Measurements from ENCODE around the gene SLMAP.
A peak's percentile ranks its signal among the peaks of the same experiment; 100 is the strongest.

Gene SLMAP

DNA sequence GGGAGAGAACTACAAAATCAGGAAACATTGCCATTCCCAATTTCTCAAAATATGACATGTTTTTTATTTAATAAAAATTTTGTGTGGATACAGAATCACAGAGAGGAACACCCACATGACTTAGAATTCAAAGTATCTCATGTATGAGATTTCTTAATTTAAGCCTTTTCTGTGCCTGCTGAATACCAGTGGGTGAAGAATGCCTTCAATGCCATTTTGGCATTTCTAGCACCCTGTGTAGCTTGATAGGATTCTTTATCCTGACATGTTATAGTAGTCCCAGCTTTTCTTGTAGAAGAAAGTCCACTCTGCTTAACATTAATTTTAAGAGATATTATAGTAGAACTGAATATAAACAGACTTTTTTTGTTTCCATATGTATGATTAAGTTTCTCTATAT, 3.1 kb upstream of the SLMAP start:
- peak; percentile 7 for DNase-seq (ENCODE audit: low spot score)

GRCh38 chr3:57755368-57755675, 787 bp upstream of the SLMAP start:
- peak; percentile 86 for DNase-seq (ENCODE audit: low spot score)

DNA sequence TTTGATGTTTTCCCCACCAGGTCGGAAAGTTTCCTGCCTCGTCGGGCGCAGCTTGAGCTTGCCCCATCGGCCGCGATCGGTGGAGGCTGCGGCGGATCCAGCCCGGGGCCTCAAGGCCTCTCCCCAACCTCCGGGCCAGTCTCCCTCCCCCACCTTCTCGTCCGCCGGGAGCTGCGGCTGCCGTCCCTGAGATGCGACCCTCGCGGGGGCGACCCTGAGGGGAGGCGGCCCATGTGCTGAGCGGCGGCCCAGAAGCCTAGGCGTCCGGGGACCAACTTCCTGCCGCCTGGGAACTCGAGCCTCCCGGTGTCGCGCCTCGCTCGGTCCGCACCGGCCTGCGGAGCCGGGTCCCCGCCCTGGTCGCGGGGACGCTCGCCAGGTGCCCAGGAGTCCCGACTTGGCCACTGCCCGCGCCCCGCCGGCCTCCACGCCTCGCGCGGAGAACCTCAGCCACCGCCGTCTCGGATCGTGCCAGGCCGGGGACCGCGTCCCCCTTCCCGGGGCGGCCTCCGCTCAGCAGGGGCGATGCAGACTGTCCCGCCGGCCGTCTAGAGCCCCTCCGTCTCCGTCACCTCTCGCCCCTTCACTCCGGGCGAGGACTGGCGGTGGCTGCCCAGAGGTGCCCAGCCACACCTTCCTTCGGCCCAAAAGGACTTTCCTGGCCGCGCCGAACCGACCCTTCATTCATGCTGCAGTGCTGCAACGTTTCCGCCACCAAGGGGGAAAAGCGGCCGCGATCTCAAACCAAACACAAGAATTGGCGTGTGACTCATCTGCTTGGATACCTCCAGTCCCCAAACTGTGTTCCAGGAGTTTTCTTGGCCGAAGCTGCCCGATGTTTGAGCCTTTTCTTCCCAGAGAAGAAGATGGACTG, 656 bp downstream of the SLMAP start:
- peak; percentile 72 for DNase-seq (ENCODE audit: low spot score)

DNA sequence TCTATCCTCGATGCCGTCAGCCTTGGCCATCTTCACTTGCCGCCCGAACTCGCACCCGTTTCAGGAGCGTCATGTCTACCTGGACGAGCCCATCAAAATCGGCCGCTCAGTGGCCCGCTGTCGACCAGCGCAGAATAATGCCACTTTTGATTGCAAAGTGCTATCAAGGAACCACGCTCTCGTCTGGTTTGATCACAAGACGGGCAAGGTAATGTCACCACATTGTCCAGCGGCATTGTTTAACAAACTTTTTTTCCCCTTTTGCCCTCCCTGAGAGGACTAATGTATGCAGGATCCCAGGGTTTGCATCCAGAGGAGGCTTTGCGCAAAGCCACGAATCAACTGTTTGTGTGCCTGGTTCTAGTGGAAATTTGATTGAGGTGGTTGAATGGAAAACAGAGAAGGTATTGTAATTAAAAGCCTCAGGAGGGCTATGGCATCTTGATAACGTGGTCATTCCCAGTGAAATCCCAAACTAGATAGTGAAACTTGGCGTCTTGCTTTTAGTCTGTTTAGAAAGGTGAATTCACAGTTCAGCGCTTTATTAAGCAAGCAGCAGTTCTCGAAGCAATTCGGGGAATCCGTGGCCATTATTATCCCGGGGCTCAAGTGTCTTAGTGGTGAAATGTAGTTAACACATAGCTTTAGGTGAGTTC, 1.7 kb downstream of the SLMAP start:
- DNase-seq (ENCODE audit: low spot score), result peak; percentile 40

DNA sequence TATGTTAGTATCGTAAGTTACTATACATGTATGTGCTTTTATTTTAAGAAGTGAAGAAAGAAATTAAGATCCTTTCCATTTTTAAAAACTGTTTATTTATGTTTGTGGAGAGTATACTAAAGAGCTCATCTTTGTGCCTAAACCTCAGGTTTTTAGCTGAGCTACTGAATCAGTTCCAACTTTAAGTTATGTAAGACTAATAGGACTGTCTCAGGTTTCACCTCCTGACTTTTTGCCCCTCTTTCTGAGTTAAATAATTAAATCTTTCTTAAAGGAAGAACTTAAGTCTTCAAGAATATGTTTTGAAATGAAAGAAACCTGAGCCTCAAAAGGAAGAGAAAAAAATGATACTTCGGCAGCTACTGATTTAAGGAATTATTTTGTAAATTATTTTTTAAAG, 2.6 kb downstream of the SLMAP start:
- DNase-seq (ENCODE audit: low spot score), result peak; percentile 10

DNA sequence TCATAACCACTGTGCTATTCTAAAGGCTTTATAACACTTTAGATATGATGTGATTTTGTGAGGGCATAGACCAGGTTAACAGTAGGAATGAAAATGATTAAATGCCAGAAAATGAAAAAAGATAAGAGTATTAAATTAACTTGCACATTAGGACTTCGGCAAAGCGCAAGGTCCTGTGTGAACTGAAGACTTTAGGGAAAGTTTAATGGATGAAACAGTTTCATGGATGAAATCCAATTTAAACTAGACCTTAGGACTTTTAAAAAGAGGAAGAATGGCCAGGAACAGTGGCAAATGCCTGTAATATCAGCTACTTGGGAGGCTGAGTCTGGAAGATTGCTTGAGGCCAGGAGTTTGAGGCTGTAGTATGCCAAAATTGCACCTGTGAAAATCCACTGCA, 8.7 kb downstream of the SLMAP start:
- no peak for DNase-seq (ENCODE audit: low spot score)

DNA sequence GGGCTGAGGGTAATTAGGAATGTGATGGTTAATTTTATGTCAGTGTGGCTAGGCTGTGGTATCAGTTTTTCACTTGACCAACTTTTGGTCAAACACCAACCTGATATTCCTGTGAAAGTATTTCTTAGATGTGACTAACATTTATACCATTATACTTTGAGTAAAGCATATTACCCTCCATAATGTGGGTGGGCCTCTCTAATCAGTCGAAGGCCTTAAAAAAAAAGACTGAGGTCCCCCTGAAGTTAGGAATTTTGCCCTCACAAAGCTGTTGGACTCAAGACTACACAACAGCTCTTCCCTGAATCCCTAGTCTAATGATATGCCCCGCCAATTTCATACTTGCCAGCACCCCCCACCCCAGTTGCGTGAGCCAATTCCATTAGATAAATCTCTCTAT, 12.5 kb downstream of the SLMAP start:
- no peak for DNase-seq (ENCODE audit: low spot score)

GRCh38 chr3:57770009-57770827, 14.1 kb downstream of the SLMAP start:
- DNase-seq (ENCODE audit: low spot score), result no peak

DNA sequence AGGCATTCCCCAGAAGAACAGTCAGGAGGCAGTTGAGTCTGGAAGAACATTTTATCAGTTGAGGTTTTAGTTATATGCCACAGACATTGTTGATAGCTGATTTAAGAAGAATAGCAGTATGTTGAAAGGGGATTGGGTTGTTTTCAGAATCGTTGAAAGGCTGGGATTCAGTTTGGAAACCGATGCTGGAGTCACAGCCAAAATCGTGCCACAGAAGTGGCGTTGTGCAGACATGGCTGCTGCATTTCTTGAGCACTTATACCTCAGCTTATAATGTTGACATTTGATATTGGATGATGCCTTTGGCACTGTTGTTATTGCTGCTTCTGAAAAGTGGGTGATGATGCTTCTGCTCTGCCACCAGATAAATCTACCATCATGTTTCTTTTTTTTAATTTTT, 16.1 kb downstream of the SLMAP start:
- no peak for DNase-seq (ENCODE audit: low spot score)

GRCh38 chr3:57777774-57778173, 21.7 kb downstream of the SLMAP start:
- no peak for DNase-seq (ENCODE audit: low spot score)

- no peak for DNase-seq (ENCODE audit: low spot score)
Measured at GRCh38 chr3:57778494-57778893, 22.4 kb downstream of the SLMAP start.

- no peak for DNase-seq (ENCODE audit: low spot score)
Measured at GRCh38 chr3:57779666-57780065, 23.6 kb downstream of the SLMAP start.

GRCh38 chr3:57783186-57784088, 27.3 kb downstream of the SLMAP start:
- DNase-seq (ENCODE audit: low spot score), result no peak

- no peak for DNase-seq (ENCODE audit: low spot score)
Measured at GRCh38 chr3:57784089-57784735, 28.1 kb downstream of the SLMAP start.

DNA sequence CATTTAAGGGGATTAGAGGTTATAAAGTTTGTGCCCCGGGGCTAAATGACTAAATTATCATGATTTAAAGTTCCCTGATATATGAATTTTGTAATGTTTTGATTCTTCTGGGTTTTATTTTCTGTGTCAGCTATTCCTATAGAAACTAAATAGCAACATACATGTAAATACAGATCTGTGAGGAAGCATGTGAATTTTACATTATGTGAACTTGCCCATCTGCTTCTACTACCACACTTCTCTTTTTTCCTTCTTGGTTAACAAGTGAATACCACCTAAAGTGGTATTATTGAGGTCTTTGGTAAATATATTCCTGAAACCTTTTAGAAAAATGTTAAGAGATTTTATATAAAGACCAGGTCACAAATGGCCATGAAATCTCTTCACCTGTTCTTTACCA, 29.3 kb downstream of the SLMAP start:
- no peak for DNase-seq (ENCODE audit: low spot score)

DNA sequence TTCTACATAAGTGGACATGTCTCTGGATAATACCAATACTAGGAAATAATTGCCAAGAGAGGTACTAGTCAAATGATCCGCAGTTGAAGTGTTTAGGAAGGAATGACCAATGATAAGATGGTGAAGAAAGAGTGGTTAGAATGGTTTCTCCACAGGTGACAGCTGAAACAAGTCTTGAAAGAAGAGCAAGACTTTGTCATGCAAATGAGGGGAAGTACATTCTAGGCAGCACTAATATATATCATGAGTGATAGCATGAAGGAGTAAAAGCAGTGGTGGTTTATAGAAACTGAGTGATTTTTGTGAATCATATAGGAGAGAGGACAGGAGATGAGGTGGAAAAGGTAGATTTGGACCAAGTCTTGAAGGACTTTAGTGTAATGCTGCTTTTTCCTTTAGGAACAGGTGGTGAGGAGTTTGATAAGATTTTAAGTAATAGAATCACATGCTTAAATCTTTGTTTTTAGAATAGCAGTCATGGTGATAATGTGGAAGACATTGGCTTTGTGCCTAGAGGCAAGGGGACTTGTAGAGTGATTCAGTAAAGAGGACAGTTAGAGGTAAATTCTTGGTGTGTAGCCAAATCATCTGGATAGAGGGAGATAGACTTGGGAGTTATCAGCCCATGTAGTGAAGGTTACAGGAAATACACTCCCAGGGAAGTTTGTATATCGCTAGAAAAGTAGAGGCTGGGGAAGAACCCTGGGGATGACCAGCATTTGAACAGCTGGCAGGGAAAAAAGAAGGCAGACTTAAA, 31.9 kb downstream of the SLMAP start:
- DNase-seq (ENCODE audit: low spot score), result peak; percentile 90

DNA sequence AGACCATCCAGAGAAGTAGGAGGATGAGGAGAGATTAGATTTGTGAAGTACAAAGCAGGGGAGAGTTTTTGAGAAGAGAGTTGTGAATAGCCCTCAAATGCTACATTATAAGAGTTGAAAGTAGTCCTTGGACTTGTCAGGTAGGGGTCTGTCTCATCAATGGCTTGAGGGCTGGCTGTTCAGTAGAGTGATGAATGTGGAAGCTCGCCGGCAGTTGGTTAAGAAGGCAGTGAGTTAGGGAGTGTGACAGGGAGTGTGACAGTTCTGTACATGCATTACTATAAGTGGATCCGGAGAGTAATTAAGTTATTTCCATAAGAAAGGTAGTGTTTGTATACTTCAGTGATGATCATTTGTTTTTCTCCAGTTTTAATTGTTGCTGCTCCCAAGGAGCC, 32.5 kb downstream of the SLMAP start:
- DNase-seq (ENCODE audit: low spot score), result no peak

DNA sequence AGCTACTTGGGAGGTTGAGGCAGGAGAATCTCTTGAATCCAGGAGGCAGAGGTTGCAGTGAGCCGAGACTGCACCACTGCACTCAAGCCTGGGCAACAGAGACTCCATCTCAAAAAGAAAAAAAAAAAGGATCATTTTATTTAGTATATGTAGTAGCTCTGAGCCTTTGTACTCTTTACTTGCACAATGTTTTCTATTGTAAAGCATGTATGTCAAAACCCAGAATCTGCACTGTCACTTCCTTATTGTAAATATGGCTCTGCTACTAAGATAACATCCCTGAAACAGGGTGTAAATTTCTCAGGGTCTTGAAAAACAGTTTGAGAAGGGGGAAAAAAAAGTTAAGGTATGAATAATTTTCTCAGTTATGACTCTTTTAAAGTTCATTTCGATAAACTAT, 35.1 kb downstream of the SLMAP start:
- DNase-seq (ENCODE audit: low spot score), result no peak

GRCh38 chr3:57792198-57792597, 36.1 kb downstream of the SLMAP start:
- DNase-seq (ENCODE audit: low spot score), result no peak

GRCh38 chr3:57793737-57794187, 37.7 kb downstream of the SLMAP start:
- no peak for DNase-seq (ENCODE audit: low spot score)

DNA sequence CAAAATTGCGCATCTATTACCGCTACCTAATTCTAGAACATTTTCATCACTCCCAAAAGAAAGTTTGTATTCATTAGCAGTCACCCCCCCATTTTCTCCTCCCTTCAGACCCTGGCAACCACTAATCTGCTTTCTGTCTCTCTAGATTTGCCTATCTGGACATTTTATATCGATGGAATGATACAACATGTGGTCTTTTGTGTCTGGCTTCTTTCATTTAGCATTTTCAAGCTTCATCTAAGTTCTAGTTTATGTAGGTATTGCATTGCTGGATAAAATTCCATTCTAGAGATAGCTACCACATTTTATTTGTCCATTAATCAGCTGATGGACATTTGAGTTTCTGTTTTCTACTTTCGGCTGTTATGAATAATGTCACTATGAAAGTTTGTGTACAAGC, 38.4 kb downstream of the SLMAP start:
- no peak for DNase-seq (ENCODE audit: low spot score)

All from kidney tubule cell (primary cell).